Measurements from ENCODE around the gene CASZ1.

- no peak for TF ChIP-seq CTCF (IDR thresholded peaks at IDR 0.05)
- TF ChIP-seq POLR2A (IDR thresholded peaks at IDR 0.05), result no peak
These were observed 106.0 kb downstream of the CASZ1 start for GRCh38 chr1:10690484-10690883.

All from thyroid gland (tissue), 4 donors.